A549 (cell line): ENCODE results near the gene MPDU1. TPM values are rescaled to one million over a fixed set of nuclear protein-coding genes. Genes with fewer than 3 reads are reported as not detected.

Experiments
- ATAC-seq, 2 experiments: fragments of 200-7000 bp in 1 of 2; fragments of >200 bp in 1 of 2; cut with Nextera tagmentation in 1 of 2; cut with Tn5 transposase in 1 of 2; 3 replicates each; pipeline versions ENCODE4 v1.8.0 to v1.9.1; 2018 to 2020; ENCODE audit warnings: mild to moderate bottlenecking in 1 of 2, moderate library complexity in 1 of 2
- CTCF ChIA-PET: fragments of 300-600 bp; sonication (Branson Sonifier 250); formaldehyde crosslinking; extraction: SDS; loops from one replicate; lab custom pipeline; 2021; ENCODE audit warnings: antibody characterized with exemption, inconsistent platforms; lab: Yijun Ruan, JAX
- POLR2A ChIA-PET: fragments of 350-600 bp; formaldehyde crosslinking; extraction: SDS; loops from one replicate; lab custom pipeline; 2021; ENCODE audit warnings: antibody characterized with exemption, inconsistent platforms; lab: Yijun Ruan, JAX
- DNase-seq, 2 experiments: peaks; one replicate each; pipeline versions ENCODE4 v3.0.0 to v3.0.0-alpha.2; 2011 to 2016; ENCODE audit warnings: low read depth in 1 of 2, low spot score in 1 of 2
- FAIRE-seq: peaks from 2 replicates; lab custom pipeline; 2011; peaks lifted over from hg19 to GRCh38; lab: Jason Lieb, UNC
- H3K27ac ChIP-seq, 2 experiments: fragments of >200 bp; sonication (Bioruptor Twin); formaldehyde crosslinking; 3 replicates each; pipeline ENCODE4 v1.5.1; 2016 to 2017
- H3K4me1 ChIP-seq: fragments of >200 bp; sonication (Bioruptor Twin); formaldehyde crosslinking; 3 replicates; pipeline ENCODE4 v1.6.1; 2016
- H3K4me2 ChIP-seq: fragments of >200 bp; sonication (Bioruptor Twin); formaldehyde crosslinking; 3 replicates; pipeline ENCODE4 v1.6.1; 2016
- H3K4me3 ChIP-seq: fragments of >200 bp; sonication (Bioruptor Twin); formaldehyde crosslinking; 3 replicates; pipeline ENCODE4 v1.5.1; 2016
- H3K9me3 ChIP-seq: fragments of >200 bp; sonication (Bioruptor Twin); formaldehyde crosslinking; 3 replicates; pipeline ENCODE4 v1.6.1; 2016
- CBX8 ChIP-seq: fragments of 200-600 bp; sonication (generic); IDR thresholded peaks from 2 replicates; pipeline ENCODE4 v1.6.1; 2016
- CHD2 ChIP-seq: fragments of 150-350 bp; IDR thresholded peaks from 2 replicates; pipeline ENCODE4 v1.6.1; 2014; ENCODE audit warnings: low read length; ENCODE audit not compliant: partially characterized antibody
- EHMT2 ChIP-seq: fragments of 200-600 bp; sonication (generic); IDR thresholded peaks from 2 replicates; pipeline ENCODE4 v1.6.1; 2016; ENCODE audit warnings: antibody characterized with exemption, low read depth, mild to moderate bottlenecking, moderate library complexity
- ESRRA ChIP-seq: fragments of 150-350 bp; IDR thresholded peaks from 2 replicates; pipeline ENCODE4 v1.6.1; 2014; ENCODE audit warnings: mild to moderate bottlenecking, low read length, borderline replicate concordance
- FOSL2 ChIP-seq, 2 experiments: fragments of 450-650 bp in 1 of 2; fragments of >200 bp in 1 of 2; sonication (Bioruptor Twin) in 1 of 2; formaldehyde crosslinking; IDR thresholded peaks; 2 replicates each; pipeline versions ENCODE4 v1.5.0 to v1.6.1; 2016 to 2020; ENCODE audit warnings: mild to moderate bottlenecking in 1 of 2, moderate library complexity in 1 of 2
- FOXS1 ChIP-seq: fragments of 250-450 bp; sonication (Bioruptor Pico); IDR thresholded peaks from 2 replicates; pipeline ENCODE4 v1.5.0; 2020; ENCODE audit warnings: mild to moderate bottlenecking, moderate library complexity
- HEYL ChIP-seq: fragments of 250-450 bp; sonication (Bioruptor Pico); IDR thresholded peaks from 2 replicates; pipeline ENCODE4 v1.8.0; 2021; ENCODE audit warnings: mild to moderate bottlenecking, moderate library complexity
- HOXA7 ChIP-seq: fragments of 250-450 bp; sonication (Bioruptor Pico); IDR thresholded peaks from 2 replicates; pipeline ENCODE4 v1.5.0; 2020; ENCODE audit warnings: mild to moderate bottlenecking, moderate library complexity
- HOXB13 ChIP-seq: fragments of 250-450 bp; sonication (Bioruptor Pico); IDR thresholded peaks from 2 replicates; pipeline ENCODE4 v1.5.0; 2020; ENCODE audit warnings: low read depth, mild to moderate bottlenecking, moderate library complexity
- JUN ChIP-seq, 2 experiments: fragments of >200 bp; sonication (Bioruptor Twin); formaldehyde crosslinking; IDR thresholded peaks; 2 replicates in 1 of 2; 3 replicates in 1 of 2; pipeline ENCODE4 v1.6.1; 2016 to 2017
- JUNB ChIP-seq: fragments of >200 bp; sonication (Bioruptor Twin); formaldehyde crosslinking; IDR thresholded peaks from 2 replicates; pipeline ENCODE4 v1.6.1; 2016
- MAZ ChIP-seq: fragments of 150-350 bp; IDR thresholded peaks from 2 replicates; pipeline ENCODE4 v1.6.1; 2014; ENCODE audit warnings: antibody characterized with exemption, low read depth, low read length, borderline replicate concordance
- MYC ChIP-seq: IDR thresholded peaks from 2 replicates; pipeline ENCODE4 v1.6.1; 2012; ENCODE audit warnings: mild to moderate bottlenecking, inconsistent platforms, low read length, improper control_type of control experiment, borderline replicate concordance
- NPAS2 ChIP-seq: fragments of 250-450 bp; sonication (Bioruptor Pico); IDR thresholded peaks from 2 replicates; pipeline ENCODE4 v1.8.0; 2022; ENCODE audit warnings: mild to moderate bottlenecking, moderate library complexity, borderline replicate concordance
- NR3C1 ChIP-seq: fragments of >200 bp; sonication (Bioruptor Twin); formaldehyde crosslinking; IDR thresholded peaks from 3 replicates; pipeline ENCODE4 v1.6.1; 2017
- PHF8 ChIP-seq: fragments of 200-600 bp; sonication (generic); IDR thresholded peaks from 2 replicates; pipeline ENCODE4 v1.6.1; 2016; ENCODE audit warnings: low read depth, mild to moderate bottlenecking, antibody characterized with exemption, moderate library complexity, borderline replicate concordance
- POLR2A ChIP-seq: IDR thresholded peaks from 2 replicates; pipeline ENCODE4 v1.6.1; 2012; ENCODE audit warnings: mild to moderate bottlenecking, low read length
- POLR2AphosphoS2 ChIP-seq: conservative IDR thresholded peaks from 2 replicates; pipeline ENCODE4 v1.6.1; 2012; ENCODE audit warnings: low read length, improper control_type of control experiment, inconsistent platforms
- RARB ChIP-seq: fragments of 250-450 bp; sonication (Bioruptor Pico); IDR thresholded peaks from 2 replicates; pipeline ENCODE4 v1.8.0; 2021; ENCODE audit warnings: mild to moderate bottlenecking, moderate library complexity
- RFX5 ChIP-seq: fragments of 450-650 bp; IDR thresholded peaks from 2 replicates; pipeline ENCODE4 v1.7.1; 2014; ENCODE audit warnings: antibody characterized with exemption, mild to moderate bottlenecking, moderate library complexity
- RNF2 ChIP-seq: fragments of 200-600 bp; sonication (generic); IDR thresholded peaks from 2 replicates; pipeline ENCODE4 v1.6.1; 2016; ENCODE audit warnings: low read depth, mild to moderate bottlenecking, antibody characterized with exemption, moderate library complexity, borderline replicate concordance
- SMC3 ChIP-seq: fragments of >200 bp; sonication (Bioruptor Twin); formaldehyde crosslinking; IDR thresholded peaks from 3 replicates; pipeline ENCODE4 v1.6.1; 2018; ENCODE audit warnings: inconsistent platforms
- SREBF2 ChIP-seq: fragments of 450-650 bp; IDR thresholded peaks from 2 replicates; pipeline ENCODE4 v1.6.1; 2014; ENCODE audit warnings: mild to moderate bottlenecking, moderate library complexity
- TFCP2L1 ChIP-seq: fragments of 250-450 bp; sonication (Bioruptor Pico); IDR thresholded peaks from 2 replicates; pipeline ENCODE4 v1.5.0; 2021; ENCODE audit warnings: mild to moderate bottlenecking
- ZC3H11A ChIP-seq: fragments of 450-650 bp; IDR thresholded peaks from 2 replicates; pipeline ENCODE4 v1.6.1; 2014; ENCODE audit warnings: antibody characterized with exemption, mild to moderate bottlenecking
- ZFP36 ChIP-seq: fragments of 450-650 bp; IDR thresholded peaks from 2 replicates; pipeline ENCODE4 v1.6.1; 2014; ENCODE audit warnings: borderline replicate concordance; ENCODE audit not compliant: partially characterized antibody
- WGBS: methylation state at CpG from one replicate; pipeline ENCODE4 v1.1.6; 2017; ENCODE audit errors: missing lambda C conversion rate; 5-methylcytosine and 5-hydroxymethylcytosine counted together
- polyA plus RNA-seq, 4 experiments: library from polyadenylated mRNA; depleted of rRNA in 3 of 4; stranded (reverse); fragments of >200 nt; fragmentation: RNase III in 1 of 4; extraction: RNeasy Plus Mini Kit Qiagen cat#74134 plus additional on column Dnase treatment in 1 of 4; gene quantifications; 2 replicates in 3 of 4; 3 replicates in 1 of 4; pipeline ENCODE4 v1.2.3, GENCODE V29; 2011 to 2017
- TF ChIP-seq, protein P1 (sequence below): IDR thresholded peaks from 2 replicates; pipeline ENCODE4 v1.6.1; 2012
- TF ChIP-seq, protein P2 (sequence below): IDR thresholded peaks from 2 replicates; pipeline ENCODE4 v1.6.1; 2012
- TF ChIP-seq, protein P3 (sequence below): fragments of 200-600 bp; sonication (generic); IDR thresholded peaks from 2 replicates; pipeline ENCODE4 v1.6.1; 2016; ENCODE audit warnings: antibody characterized with exemption, mild to moderate bottlenecking, moderate library complexity
- TF ChIP-seq, protein P4 (sequence below): fragments of 250-450 bp; sonication (Bioruptor Pico); IDR thresholded peaks from 2 replicates; pipeline ENCODE4 v1.5.0; 2021; ENCODE audit warnings: mild to moderate bottlenecking, moderate library complexity, borderline replicate concordance
- TF ChIP-seq, protein P5 (sequence below): fragments of 250-450 bp; sonication (Bioruptor Pico); IDR thresholded peaks from 2 replicates; pipeline ENCODE4 v1.5.0; 2020; ENCODE audit warnings: low read depth, mild to moderate bottlenecking, moderate library complexity

MPDU1 gene
- polyA plus RNA-seq, 2 of the 4 experiments (the other 2 are of a cell fraction): 134 to 148 TPM

DNA sequence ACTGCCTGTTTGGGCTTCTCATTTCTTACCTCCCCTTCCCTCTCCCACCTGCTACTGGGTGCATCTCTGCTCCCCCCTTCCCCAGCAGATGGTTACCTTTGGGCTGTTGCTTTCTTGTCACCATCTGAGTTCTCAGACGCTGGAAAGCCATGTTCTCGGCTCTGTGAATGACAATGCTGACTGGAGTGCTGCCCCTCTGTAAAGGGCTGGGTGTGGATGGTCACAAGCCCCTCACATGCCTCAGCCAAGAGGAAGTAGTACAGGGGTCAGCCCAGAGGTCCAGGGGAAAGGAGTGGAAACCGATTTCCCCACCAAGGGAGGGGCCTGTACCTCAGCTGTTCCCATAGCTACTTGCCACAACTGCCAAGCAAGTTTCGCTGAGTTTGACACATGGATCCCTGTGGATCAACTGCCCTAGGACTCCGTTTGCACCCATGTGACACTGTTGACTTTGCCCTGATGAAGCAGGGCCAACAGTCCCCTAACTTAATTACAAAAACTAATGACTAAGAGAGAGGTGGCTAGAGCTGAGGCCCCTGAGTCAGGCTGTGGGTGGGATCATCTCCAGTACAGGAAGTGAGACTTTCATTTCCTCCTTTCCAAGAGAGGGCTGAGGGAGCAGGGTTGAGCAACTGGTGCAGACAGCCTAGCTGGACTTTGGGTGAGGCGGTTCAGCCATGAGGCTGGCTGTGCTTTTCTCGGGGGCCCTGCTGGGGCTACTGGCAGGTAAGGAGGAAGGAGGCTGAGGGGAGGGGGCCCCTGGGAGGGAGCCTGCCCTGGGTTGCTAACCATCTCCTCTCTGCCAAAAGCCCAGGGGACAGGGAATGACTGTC lies 4.4 kb upstream of the MPDU1 start, which contains the start of gene CD68:
TSS of gene CD68 (plus strand) at position 638 of the 833 bp plus-strand sequence. CDS start at position 678, 40 bp downstream.
- FAIRE-seq (peak; percentile 43), DNase-seq (peak; percentile 88 to 97), ATAC-seq (peak; percentile 59 to 73)
- CTCF ChIA-PET: interaction anchor here (0.7 to 12.1 kb wide), 7 partner anchors 11 to 138 kb away, joined by 3 to 184 read pairs (median 8); partner anchors contain the start of genes DNAH2, FXR2, SOX15 and TP53
- peak within 1 kb of the TSS; percentile 48 for H3K4me2 ChIP-seq
- 15% methylated on average over 7 of the region's 7 CpGs for WGBS
- no peaks in the 10 kb centered on the region for H3K9me3 ChIP-seq
- H3K4me3 ChIP-seq: no peak within 1 kb of the TSS
- H3K27ac ChIP-seq: peak within 1 kb of the TSS; percentile 64 to 79
- peaks cover 80% of the 10 kb centered on the region for H3K4me1 ChIP-seq
- POLR2A ChIA-PET: interaction anchor here (0.9 to 2.9 kb wide), 9 partner anchors 10 to 111 kb away, joined by 3 to 30 read pairs (median 5); partner anchors contain the start of genes FXR2, POLR2A, SAT2 and SOX15
- TF ChIP-seq NPAS2 (CRISPR knock-in tag) (no peak; the same call in 1 of the 2 replicates), CBX8 (no peak), HEYL (CRISPR knock-in tag) (no peak), CHD2 (peak; percentile 70), ESRRA (no peak), JUN (IDR thresholded peaks at IDR 0.05) (peak; percentile 95 to 98), POLR2AphosphoS2 (peak; percentile 100; the same call in 1 of the 2 replicates), ZFP36 (no peak), MAZ (0 out of 2 replicates have a peak, but pooled peaks have one; percentile 10), JUNB (0 out of 2 replicates have a peak, but pooled peaks have one; percentile 14), MYC (no peak), RARB (CRISPR knock-in tag) (peak; percentile 98), SMC3 (no peak; the same call in 2 of the 3 replicates), FOXS1 (no peak), NR3C1 (no peak), TFCP2L1 (CRISPR knock-in tag) (peak; percentile 99), HOXA7 (peak; percentile 99), ZC3H11A (no peak), RFX5 (no peak), PHF8 (no peak), RNF2 (no peak), EHMT2 (no peak), POLR2A (no peak), HOXB13 (CRISPR knock-in tag) (no peak), SREBF2 (no peak), FOSL2 (IDR thresholded peaks at IDR 0.05) (no peak), FOSL2 (CRISPR knock-in tag; IDR thresholded peaks at IDR 0.05) (peak; percentile 85)
- TF ChIP-seq, protein P1, sequence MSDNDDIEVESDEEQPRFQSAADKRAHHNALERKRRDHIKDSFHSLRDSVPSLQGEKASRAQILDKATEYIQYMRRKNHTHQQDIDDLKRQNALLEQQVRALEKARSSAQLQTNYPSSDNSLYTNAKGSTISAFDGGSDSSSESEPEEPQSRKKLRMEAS: peak; percentile 85
- TF ChIP-seq, protein P2, sequence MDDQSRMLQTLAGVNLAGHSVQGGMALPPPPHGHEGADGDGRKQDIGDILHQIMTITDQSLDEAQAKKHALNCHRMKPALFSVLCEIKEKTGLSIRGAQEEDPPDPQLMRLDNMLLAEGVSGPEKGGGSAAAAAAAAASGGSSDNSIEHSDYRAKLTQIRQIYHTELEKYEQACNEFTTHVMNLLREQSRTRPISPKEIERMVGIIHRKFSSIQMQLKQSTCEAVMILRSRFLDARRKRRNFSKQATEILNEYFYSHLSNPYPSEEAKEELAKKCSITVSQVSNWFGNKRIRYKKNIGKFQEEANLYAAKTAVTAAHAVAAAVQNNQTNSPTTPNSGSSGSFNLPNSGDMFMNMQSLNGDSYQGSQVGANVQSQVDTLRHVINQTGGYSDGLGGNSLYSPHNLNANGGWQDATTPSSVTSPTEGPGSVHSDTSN: peak; percentile 85
- TF ChIP-seq, protein P3, sequence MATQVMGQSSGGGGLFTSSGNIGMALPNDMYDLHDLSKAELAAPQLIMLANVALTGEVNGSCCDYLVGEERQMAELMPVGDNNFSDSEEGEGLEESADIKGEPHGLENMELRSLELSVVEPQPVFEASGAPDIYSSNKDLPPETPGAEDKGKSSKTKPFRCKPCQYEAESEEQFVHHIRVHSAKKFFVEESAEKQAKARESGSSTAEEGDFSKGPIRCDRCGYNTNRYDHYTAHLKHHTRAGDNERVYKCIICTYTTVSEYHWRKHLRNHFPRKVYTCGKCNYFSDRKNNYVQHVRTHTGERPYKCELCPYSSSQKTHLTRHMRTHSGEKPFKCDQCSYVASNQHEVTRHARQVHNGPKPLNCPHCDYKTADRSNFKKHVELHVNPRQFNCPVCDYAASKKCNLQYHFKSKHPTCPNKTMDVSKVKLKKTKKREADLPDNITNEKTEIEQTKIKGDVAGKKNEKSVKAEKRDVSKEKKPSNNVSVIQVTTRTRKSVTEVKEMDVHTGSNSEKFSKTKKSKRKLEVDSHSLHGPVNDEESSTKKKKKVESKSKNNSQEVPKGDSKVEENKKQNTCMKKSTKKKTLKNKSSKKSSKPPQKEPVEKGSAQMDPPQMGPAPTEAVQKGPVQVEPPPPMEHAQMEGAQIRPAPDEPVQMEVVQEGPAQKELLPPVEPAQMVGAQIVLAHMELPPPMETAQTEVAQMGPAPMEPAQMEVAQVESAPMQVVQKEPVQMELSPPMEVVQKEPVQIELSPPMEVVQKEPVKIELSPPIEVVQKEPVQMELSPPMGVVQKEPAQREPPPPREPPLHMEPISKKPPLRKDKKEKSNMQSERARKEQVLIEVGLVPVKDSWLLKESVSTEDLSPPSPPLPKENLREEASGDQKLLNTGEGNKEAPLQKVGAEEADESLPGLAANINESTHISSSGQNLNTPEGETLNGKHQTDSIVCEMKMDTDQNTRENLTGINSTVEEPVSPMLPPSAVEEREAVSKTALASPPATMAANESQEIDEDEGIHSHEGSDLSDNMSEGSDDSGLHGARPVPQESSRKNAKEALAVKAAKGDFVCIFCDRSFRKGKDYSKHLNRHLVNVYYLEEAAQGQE: peak; percentile 22
- TF ChIP-seq, protein P4, sequence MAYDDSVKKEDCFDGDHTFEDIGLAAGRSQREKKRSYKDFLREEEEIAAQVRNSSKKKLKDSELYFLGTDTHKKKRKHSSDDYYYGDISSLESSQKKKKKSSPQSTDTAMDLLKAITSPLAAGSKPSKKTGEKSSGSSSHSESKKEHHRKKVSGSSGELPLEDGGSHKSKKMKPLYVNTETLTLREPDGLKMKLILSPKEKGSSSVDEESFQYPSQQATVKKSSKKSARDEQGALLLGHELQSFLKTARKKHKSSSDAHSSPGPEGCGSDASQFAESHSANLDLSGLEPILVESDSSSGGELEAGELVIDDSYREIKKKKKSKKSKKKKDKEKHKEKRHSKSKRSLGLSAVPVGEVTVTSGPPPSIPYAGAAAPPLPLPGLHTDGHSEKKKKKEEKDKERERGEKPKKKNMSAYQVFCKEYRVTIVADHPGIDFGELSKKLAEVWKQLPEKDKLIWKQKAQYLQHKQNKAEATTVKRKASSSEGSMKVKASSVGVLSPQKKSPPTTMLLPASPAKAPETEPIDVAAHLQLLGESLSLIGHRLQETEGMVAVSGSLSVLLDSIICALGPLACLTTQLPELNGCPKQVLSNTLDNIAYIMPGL: peak; percentile 81; the same call in 1 of the 2 replicates
- TF ChIP-seq, protein P5, sequence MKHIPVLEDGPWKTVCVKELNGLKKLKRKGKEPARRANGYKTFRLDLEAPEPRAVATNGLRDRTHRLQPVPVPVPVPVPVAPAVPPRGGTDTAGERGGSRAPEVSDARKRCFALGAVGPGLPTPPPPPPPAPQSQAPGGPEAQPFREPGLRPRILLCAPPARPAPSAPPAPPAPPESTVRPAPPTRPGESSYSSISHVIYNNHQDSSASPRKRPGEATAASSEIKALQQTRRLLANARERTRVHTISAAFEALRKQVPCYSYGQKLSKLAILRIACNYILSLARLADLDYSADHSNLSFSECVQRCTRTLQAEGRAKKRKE: 0 out of 2 replicates have a peak, but pooled peaks have one; percentile 44
